HCT116 (cell line): ENCODE data around the gene RALB.

Source experiments
- CTCF ChIP-seq, 3 experiments: fragments of 200-600 bp in 1 of 3; sonication (generic) in 1 of 3; IDR thresholded peaks in 2 of 3; conservative IDR thresholded peaks in 1 of 3; 2 replicates each; pipeline ENCODE4 v1.5.1; 2012 to 2017; ENCODE audit warnings: low read depth in 2 of 3, low read length in 2 of 3, antibody characterized with exemption in 1 of 3, borderline replicate concordance in 1 of 3, control low read depth in 1 of 3, mild to moderate bottlenecking in 1 of 3, mixed read lengths in 1 of 3, mixed run types in 1 of 3, moderate library complexity in 1 of 3; ENCODE audit not compliant: insufficient read depth in 1 of 3
- EZH2phosphoT487 ChIP-seq: fragments of 200-600 bp; IDR thresholded peaks from 2 replicates; pipeline ENCODE4 v1.6.1; 2018; ENCODE audit warnings: antibody characterized with exemption, borderline replicate concordance
- POLR2A ChIP-seq: IDR thresholded peaks from 2 replicates; pipeline ENCODE4 v1.7.0; 2011; ENCODE audit warnings: borderline replicate concordance; ENCODE audit not compliant: insufficient read depth, insufficient read length; ENCODE audit errors: extremely low read depth
- POLR2AphosphoS5 ChIP-seq: IDR thresholded peaks from 2 replicates; pipeline ENCODE4 v1.6.1; 2011; ENCODE audit warnings: mild to moderate bottlenecking, low read depth, low read length, moderate library complexity
- REST ChIP-seq: IDR thresholded peaks from 2 replicates; pipeline ENCODE4 v1.6.1; 2012; ENCODE audit warnings: low read depth
- SP1 ChIP-seq: IDR thresholded peaks from 2 replicates; pipeline ENCODE4 v1.6.1; 2012; ENCODE audit warnings: low read depth
- ZNF274 ChIP-seq: fragments of 200-500 bp; sonication (Bioruptor generic); IDR thresholded peaks from 2 replicates; pipeline ENCODE4 v1.6.1; 2014; ENCODE audit warnings: mild to moderate bottlenecking, low read depth, low read length, inconsistent platforms

GRCh38 chr2:120316071-120316470 lies 63.4 kb downstream of the RALB start:
- TF ChIP-seq CTCF (IDR thresholded peaks at IDR 0.05 in 2 of 3, conservative IDR thresholded peaks at IDR 0.05 in 1 of 3; ENCODE audit: borderline replicate concordance in 1 of 3, insufficient read depth in 1 of 3, low read depth in 2 of 3, low read length in 2 of 3) (no peak), SP1 (no peak), ZNF274 (no peak), POLR2AphosphoS5 (no peak), POLR2A (no peak), REST (no peak), EZH2phosphoT487 (no peak)
